GM21717 (cell line): ENCODE results near the gene SPPL2C.

Experiments
- ATAC-seq: cut with Tn5 transposase; IDR thresholded peaks from one replicate; pipeline ENCODE4 v1.9.1; 2021; ENCODE audit warnings: mild to moderate bottlenecking, moderate library complexity; ENCODE audit not compliant: unreplicated experiment

Gene SPPL2C

DNA sequence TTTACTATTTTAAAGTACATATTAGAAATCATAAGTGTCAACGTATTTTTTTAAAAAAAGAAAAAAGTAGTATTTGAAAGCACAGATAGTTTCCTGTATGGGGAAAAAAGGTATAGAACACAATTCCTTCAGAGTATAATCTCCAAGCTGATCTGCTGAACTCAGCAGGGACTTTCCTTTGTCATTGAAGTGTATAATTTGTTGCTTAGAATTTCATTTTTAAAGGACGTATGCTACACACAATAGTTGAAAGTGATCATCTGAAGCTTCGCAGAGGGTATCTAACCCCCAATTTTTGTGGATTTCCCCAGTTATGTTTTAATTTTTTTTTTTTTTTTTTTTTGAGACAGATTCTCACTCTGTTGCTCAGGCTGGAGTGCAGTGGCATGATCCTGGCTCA is 29.5 kb downstream of the SPPL2C start:
- ATAC-seq, result no peak

DNA sequence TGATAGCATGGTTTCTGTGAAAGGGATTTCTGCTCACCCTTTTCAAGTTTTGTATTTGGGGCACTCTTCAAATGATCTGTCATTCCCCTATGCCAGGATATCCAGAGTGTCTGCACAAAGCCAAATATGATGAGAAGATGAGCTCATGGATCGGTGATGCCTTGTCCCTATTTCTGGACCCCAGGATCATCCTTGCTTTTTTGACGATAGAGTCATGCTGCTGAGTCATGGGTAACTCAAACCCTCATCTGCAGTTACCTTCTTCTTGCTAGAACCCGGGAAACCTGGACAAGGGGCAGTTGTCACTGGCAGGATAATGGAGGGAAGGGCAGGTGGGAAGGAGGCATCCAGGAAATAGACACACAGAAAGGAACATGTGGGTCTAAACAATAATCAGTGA is 31.9 kb downstream of the SPPL2C start:
- no peak for ATAC-seq

DNA sequence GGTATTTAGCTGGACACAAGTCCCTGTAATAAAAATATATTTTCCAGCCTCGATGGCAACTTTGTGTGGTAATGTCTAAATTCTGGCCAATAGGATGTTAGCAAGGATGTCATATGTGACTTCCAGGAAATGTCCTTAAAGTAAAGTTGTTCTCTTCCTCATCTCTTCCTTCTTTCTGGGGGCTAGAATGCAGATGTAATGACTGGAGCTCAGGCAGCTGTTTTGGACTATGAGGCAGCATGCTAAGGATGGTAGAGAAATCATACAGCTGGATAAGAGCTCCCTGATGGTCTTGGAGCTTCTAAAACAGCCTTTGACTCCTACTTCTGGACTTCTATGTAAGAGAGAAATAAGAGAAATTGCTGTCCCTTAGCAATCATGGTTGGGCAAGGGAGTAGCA is 32.8 kb downstream of the SPPL2C start:
- no peak for ATAC-seq

DNA sequence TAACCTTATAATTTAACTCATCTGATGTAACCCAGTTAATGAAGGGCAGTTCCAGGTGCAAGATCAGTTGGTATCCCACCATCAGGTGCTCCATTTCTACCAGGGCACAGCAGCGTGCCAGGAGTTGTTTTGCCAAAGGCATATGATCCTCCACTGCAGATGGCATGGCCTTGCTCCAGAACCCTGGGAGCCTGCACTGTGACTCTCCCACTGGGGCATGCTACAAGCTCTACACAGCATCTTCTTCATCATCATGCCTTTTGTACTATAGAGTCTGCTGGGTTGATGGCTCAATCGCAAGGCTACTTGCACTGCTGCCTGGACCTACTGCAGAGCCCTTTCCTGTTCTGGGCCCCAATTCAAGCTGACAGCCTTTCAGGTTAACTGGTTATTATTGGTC is 38.4 kb downstream of the SPPL2C start:
- no peak for ATAC-seq

DNA sequence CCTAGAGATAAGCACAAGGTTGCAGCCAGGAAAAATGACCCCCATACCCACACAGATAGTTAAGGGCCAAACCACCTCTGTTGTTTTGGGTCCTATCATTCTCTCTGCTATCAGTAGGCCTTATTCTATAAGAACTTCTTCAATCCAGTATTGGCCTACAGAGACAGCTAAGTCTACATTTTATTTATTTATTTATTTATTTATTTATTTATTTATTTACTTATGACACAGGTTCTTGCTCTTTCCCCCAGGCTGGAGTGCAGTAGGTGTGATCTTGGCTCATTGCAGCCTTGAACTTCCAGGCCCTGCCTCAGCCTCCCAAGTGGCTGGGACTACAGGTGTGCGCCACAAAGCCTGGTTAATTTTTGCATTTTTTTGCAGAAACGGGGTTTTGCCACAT is 42.2 kb downstream of the SPPL2C start:
- ATAC-seq, result no peak

DNA sequence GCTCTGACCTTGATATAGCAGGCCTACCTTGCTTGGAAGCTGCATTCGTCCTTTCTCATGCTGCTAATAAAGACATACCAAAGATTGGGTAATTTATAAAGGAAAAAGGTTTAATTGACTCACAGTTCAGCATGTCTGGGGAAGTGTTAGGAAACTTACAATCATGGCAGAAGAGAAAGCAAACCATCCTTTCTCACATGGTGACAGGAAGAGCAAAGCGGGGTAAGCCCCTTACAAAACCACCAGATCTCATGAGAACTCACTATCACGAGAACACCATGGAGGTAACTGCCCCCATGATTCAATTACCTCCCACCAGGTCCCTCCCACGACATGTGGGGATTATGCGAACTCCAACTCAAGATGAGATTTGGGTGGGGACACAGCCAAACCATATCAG is 43.7 kb downstream of the SPPL2C start:
- ATAC-seq, result no peak

DNA sequence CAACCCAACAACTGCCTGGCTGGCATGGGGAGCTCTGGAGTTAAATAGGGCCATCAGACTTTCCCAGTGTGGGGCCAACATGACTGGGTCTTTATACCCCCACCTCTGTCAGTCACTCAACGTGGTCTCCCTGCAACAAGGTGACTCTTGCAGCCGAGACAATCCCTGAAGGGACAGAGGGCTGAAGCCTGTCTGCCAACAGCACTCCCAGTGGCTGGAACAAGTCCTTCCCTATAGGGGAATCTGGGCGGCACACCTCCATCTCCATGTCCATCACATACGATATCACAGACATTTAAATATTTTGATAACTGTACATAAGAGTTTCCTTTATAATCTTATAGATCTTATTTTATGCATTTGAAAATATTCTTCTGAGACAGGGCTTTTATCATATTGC is 44.9 kb downstream of the SPPL2C start:
- ATAC-seq, result no peak

DNA sequence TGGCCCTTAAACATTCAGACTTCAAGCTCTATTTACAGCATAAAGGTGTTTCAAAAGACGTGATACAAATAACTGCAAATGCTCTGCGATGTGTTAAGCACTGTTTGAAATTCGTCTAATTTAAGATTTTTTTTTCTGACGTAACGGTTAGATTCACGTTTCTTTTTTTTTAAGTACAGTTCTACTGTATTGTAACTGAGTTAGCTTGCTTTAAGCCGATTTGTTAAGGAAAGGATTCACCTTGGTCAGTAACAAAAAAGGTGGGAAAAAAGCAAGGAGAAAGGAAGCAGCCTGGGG is 49.0 kb downstream of the SPPL2C start:
- no peak for ATAC-seq

DNA sequence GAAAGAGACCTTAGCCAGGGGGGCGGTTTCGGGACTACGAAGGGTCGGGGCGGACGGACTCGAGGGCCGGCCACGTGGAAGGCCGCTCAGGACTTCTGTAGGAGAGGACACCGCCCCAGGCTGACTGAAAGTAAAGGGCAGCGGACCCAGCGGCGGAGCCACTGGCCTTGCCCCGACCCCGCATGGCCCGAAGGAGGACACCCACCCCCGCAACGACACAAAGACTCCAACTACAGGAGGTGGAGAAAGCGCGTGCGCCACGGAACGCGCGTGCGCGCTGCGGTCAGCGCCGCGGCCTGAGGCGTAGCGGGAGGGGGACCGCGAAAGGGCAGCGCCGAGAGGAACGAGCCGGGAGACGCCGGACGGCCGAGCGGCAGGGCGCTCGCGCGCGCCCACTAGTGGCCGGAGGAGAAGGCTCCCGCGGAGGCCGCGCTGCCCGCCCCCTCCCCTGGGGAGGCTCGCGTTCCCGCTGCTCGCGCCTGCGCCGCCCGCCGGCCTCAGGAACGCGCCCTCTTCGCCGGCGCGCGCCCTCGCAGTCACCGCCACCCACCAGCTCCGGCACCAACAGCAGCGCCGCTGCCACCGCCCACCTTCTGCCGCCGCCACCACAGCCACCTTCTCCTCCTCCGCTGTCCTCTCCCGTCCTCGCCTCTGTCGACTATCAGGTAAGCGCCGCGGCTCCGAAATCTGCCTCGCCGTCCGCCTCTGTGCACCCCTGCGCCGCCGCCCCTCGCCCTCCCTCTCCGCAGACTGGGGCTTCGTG is 49.5 kb downstream of the SPPL2C start, which contains the start of gene MAPT:
Gene MAPT (plus strand): TSS at position 533 of the 763 bp plus-strand sequence. CDS start 67,784 bp downstream, outside the sequence.
- ATAC-seq, result no peak

DNA sequence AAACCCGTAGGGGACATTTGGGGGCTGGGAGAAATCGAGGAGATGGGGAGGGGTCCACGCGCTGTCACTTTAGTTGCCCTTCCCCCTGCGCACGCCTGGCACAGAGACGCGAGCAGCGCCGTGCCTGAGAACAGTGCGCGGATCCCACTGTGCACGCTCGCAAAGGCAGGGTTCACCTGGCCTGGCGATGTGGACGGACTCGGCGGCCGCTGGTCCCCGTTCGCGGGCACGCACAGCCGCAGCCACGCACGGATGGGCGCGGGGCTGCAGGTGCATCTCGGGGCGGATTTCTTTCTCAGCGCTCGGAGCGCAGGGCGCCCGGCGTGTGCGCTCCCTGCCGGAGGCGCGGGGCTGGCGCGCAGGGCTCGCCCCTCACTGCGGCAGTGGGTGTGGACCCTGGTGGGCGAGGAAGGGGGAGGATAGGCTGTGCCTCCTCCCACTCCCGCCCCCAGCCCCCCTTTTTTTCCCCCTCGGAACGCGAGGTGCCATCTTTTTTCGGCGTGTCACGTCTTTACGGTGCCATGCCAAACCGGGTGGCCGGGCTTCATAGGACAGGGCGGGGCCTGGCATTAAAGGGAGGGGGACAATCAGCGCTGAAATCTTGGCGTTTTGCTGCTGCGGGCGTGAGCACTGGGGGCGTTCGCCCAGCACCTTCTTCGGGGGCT is 50.8 kb downstream of the SPPL2C start:
- ATAC-seq, result no peak

DNA sequence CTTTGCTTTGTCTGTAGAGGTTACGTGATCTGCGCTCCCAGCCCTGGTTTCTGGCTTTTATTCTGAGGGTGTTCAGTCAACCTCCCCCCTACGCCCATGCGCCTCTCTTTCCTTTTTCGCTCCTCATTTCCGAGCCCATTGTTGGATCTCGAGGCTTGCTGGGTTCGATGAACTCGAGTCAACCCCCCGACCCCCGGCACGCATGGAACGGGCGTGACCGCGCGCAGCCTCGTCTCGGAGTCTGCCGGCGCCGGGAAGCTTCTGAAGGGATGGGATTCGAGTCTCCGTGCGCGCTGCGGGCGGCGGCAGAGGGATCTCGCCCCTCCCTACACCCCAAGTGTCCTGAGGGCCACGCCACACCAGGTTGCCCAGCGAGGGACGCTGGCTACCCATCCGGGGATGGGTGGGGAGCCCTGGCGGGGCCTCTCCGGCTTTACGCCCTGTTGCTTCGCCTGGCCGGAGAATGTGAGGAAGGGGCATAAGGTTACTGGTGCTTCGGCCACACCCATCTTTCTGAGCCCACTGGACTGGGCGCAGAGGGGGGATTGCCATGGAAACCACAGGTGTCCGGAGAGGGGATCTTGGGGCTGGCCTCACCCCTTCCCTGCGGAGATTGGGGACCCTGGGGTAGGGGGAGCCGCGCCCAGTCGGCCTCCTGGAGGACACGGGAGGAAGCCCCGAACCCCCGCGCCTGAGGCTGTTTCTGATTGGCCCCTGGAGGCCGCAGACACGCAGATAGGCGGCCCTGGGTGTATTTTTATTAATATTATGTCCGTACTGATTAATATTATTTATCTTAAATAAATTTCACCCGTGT is 51.5 kb downstream of the SPPL2C start:
- no peak for ATAC-seq
